Stomach (tissue), 9 donors: ENCODE data around the gene SIRPB1. TPM values are rescaled to one million over a fixed set of nuclear protein-coding genes. Genes with fewer than 3 reads are reported as not detected.

Source experiments
- DNase-seq, 2 donors: peaks; one replicate each; pipeline versions ENCODE4 v3.0.0 to v3.0.0-alpha.2; 2013 to 2019
- H3K27ac ChIP-seq, 5 donors: fragments of 200-600 bp in 4 of 5; sonication (generic) in 4 of 5; one replicate each; pipeline ENCODE4 v1.5.1; 2013 to 2019; ENCODE audit warnings: mild to moderate bottlenecking in 1 of 5, moderate library complexity in 1 of 5
- H3K27me3 ChIP-seq, 3 donors: fragments of 200-600 bp; sonication (generic); one replicate each; pipeline ENCODE4 v1.5.1; 2017 to 2019; ENCODE audit warnings: mixed run types in 1 of 3
- H3K36me3 ChIP-seq, 4 donors: fragments of 200-600 bp; sonication (generic); 1 replicate in 3 of 4; 2 replicates in 1 of 4; pipeline ENCODE4 v1.5.1; 2016 to 2019
- H3K4me1 ChIP-seq, 4 donors: fragments of 200-600 bp; sonication (generic); one replicate each; pipeline ENCODE4 v1.5.1; 2016 to 2019
- H3K4me3 ChIP-seq, 4 donors: fragments of 200-600 bp; sonication (generic) in 3 of 4; one replicate each; pipeline ENCODE4 v1.5.1; 2016 to 2019; ENCODE audit warnings: mild to moderate bottlenecking in 1 of 4
- H3K9me3 ChIP-seq, 4 donors: fragments of 200-600 bp; sonication (generic); one replicate each; pipeline ENCODE4 v1.5.1; 2016 to 2019
- EP300 ChIP-seq: sonication (generic); formaldehyde crosslinking; IDR thresholded peaks from one replicate; pipeline ENCODE4 v1.6.1; 2017; ENCODE audit warnings: antibody characterized with exemption
- POLR2A ChIP-seq, 4 donors: fragments of 450-650 bp; IDR thresholded peaks; one replicate each; pipeline ENCODE4 v1.6.1; 2016; ENCODE audit warnings: antibody characterized with exemption in 4 of 4, control low read depth in 2 of 4, mild to moderate bottlenecking in 1 of 4, moderate library complexity in 1 of 4
- POLR2AphosphoS5 ChIP-seq, 3 donors: sonication (generic); formaldehyde crosslinking; IDR thresholded peaks; one replicate each; pipeline ENCODE4 v1.6.1; 2016; ENCODE audit warnings: antibody characterized with exemption in 3 of 3
- WGBS, 5 donors: extraction: QIAGEN DNeasy Blood & Tissue Kit in 3 of 5; methylation state at CpG; one replicate each; pipeline versions ENCODE4 v1.1.5 to v1.1.7; 2013 to 2018; 5-methylcytosine and 5-hydroxymethylcytosine counted together
- intact Hi-C: fragments of 100-400 bp; cut with DNase I; formaldehyde crosslinking; loops from one replicate; pipeline ENCODE4 v1.15.1; 2023; ENCODE audit warnings: low total_unique reads
- polyA plus RNA-seq, 3 donors: library from polyadenylated mRNA; stranded (reverse); fragments of 200-250 nt; gene quantifications; one replicate each; pipeline ENCODE4 v1.2.3, GENCODE V29; 2013
- total RNA-seq, 5 donors: library from RNA; depleted of rRNA; stranded (reverse); fragments of >200 nt; gene quantifications; one replicate each; pipeline versions ENCODE4 v1.1.0 to v1.2.3, GENCODE V29; 2014 to 2016
- TF ChIP-seq, protein P1 (sequence below), 7 experiments: fragments of 450-650 bp in 4 of 7; fragments of 200-600 bp in 3 of 7; sonication (generic) in 3 of 7; IDR thresholded peaks; one replicate each; pipeline ENCODE4 v1.5.1; 2016 to 2019; ENCODE audit warnings: antibody characterized with exemption in 7 of 7, control low read depth in 2 of 7, mild to moderate bottlenecking in 1 of 7
- donor health status: healthy with polysubstance abuse.
- donor health status: Bipolar disorder and iron deficiency.
- donor health status: healthy.

Gene SIRPB1
- total and polyA plus RNA-seq, 8 donors = 0.18 to 14.0 (median 1.9) TPM; not detected in 2

- H3K27ac ChIP-seq = peak overlapping the region in 1 of 5 donors; percentile 20
- WGBS, 5 donors = 0 to 11% (median 5%) methylated on average over 1 of the region's 1 CpG
Observed at GRCh38 chr20:1622450-1622849, 2.6 kb upstream of the SIRPB1 start.

DNA sequence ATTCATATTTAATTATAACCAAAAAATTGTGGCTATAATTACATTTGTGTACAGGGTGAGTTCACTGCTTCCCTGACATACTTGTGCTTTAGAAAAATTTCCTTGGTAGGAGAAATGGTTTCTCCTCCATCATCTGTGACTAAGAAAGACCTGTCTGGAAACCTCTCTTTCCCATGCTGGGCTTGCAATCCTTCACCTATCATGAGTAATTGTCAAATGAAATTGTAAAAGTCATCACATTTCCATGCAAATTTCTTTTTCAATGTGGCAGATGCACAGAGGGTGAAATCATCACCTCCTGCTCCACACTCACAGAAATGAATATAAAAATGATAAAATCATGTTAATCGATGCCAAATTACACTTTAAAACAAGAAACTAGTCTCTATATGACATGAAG lies 1.5 kb upstream of the SIRPB1 start:
- Histone ChIP-seq H3K36me3 (no peaks in the 10 kb centered on the region), H3K27me3 (peaks cover 0 to 4% (median 0%) of the 10 kb centered on the region in 3 donors), H3K9me3 (peaks cover 0 to 13% (median 9%) of the 10 kb centered on the region in 4 donors), H3K4me3 (no peak overlapping the region), H3K4me1 (peaks cover 0 to 20% (median 0%) of the 10 kb centered on the region in 4 donors), H3K27ac (no peak overlapping the region)
- WGBS, 5 donors = 82 to 94% (median 92%) methylated on average over 1 of the region's 1 CpG
- DNase-seq = no peak
- intact Hi-C loops = no loop called here
- TF ChIP-seq EP300 (no peak), POLR2A (IDR thresholded peaks at IDR 0.05) (no peak), POLR2AphosphoS5 (IDR thresholded peaks at IDR 0.05) (no peak)
- TF ChIP-seq, protein P1, sequence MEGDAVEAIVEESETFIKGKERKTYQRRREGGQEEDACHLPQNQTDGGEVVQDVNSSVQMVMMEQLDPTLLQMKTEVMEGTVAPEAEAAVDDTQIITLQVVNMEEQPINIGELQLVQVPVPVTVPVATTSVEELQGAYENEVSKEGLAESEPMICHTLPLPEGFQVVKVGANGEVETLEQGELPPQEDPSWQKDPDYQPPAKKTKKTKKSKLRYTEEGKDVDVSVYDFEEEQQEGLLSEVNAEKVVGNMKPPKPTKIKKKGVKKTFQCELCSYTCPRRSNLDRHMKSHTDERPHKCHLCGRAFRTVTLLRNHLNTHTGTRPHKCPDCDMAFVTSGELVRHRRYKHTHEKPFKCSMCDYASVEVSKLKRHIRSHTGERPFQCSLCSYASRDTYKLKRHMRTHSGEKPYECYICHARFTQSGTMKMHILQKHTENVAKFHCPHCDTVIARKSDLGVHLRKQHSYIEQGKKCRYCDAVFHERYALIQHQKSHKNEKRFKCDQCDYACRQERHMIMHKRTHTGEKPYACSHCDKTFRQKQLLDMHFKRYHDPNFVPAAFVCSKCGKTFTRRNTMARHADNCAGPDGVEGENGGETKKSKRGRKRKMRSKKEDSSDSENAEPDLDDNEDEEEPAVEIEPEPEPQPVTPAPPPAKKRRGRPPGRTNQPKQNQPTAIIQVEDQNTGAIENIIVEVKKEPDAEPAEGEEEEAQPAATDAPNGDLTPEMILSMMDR (IDR thresholded peaks at IDR 0.05) = no peak

More at GRCh38 chr20:1622450-1622849, 2.6 kb upstream of the SIRPB1 start:
- H3K27me3 ChIP-seq = peaks cover 0 to 8% (median 0%) of the 10 kb centered on the region in 3 donors
- no peaks in the 10 kb centered on the region for H3K36me3 ChIP-seq
- TF ChIP-seq POLR2A (IDR thresholded peaks at IDR 0.05) (no peak), EP300 (no peak), POLR2AphosphoS5 (IDR thresholded peaks at IDR 0.05) (no peak)
- TF ChIP-seq, protein P1 (IDR thresholded peaks at IDR 0.05) = no peak
- intact Hi-C loops = no loop called here
- peaks cover 0 to 13% (median 9%) of the 10 kb centered on the region in 4 donors for H3K9me3 ChIP-seq
- peaks cover 0 to 20% (median 0%) of the 10 kb centered on the region in 4 donors for H3K4me1 ChIP-seq
- no peak overlapping the region for H3K4me3 ChIP-seq
- peak in 1 of 2 donors; percentile 37 for DNase-seq

- intact Hi-C loops = no loop called here
- TF ChIP-seq POLR2A (IDR thresholded peaks at IDR 0.05) = no peak
- no peak for TF ChIP-seq POLR2AphosphoS5 (IDR thresholded peaks at IDR 0.05)
- no peak for TF ChIP-seq EP300
- TF ChIP-seq, protein P1 (IDR thresholded peaks at IDR 0.05) = no peak
- Histone ChIP-seq H3K27me3 (no peaks in the 10 kb centered on the region), H3K4me1 (peaks cover 0 to 20% (median 0%) of the 10 kb centered on the region in 4 donors), H3K9me3 (peaks cover 0 to 13% (median 9%) of the 10 kb centered on the region in 4 donors), H3K36me3 (no peaks in the 10 kb centered on the region), H3K4me3 (peak overlapping the region in 1 of 4 donors; percentile 20), H3K27ac (peak overlapping the region in 2 of 5 donors; percentile 66 to 67)
- no peak for DNase-seq
Observed at GRCh38 chr20:1618954-1619540, 762 bp downstream of the SIRPB1 start.

- Histone ChIP-seq H3K9me3 (peaks cover 0 to 13% (median 9%) of the 10 kb centered on the region in 4 donors), H3K27me3 (no peaks in the 10 kb centered on the region), H3K4me3 (peak overlapping the region in 2 of 4 donors; percentile 6 to 20), H3K27ac (peak overlapping the region in 2 of 5 donors; percentile 66 to 67), H3K36me3 (no peaks in the 10 kb centered on the region), H3K4me1 (peaks cover 0 to 19% (median 0%) of the 10 kb centered on the region in 4 donors)
- TF ChIP-seq POLR2AphosphoS5 (IDR thresholded peaks at IDR 0.05) = no peak
- TF ChIP-seq, protein P1 (IDR thresholded peaks at IDR 0.05) = no peak
- no peak for TF ChIP-seq POLR2A (IDR thresholded peaks at IDR 0.05)
- no peak for TF ChIP-seq EP300
- DNase-seq = no peak
- intact Hi-C loops = no loop called here
Observed at GRCh38 chr20:1618479-1618878, 1.3 kb downstream of the SIRPB1 start.
